ENCODE data around the gene DSTN. TPM values are rescaled to one million over a fixed set of nuclear protein-coding genes. Genes with fewer than 3 reads are reported as not detected.

Gene DSTN
- total and polyA plus RNA-seq, 9 of the 15 experiments (the other 6 are each of a cell fraction or from before 2014, with no cell fraction given) = 25.7 to 88.3 (median 61.0) TPM

DNA sequence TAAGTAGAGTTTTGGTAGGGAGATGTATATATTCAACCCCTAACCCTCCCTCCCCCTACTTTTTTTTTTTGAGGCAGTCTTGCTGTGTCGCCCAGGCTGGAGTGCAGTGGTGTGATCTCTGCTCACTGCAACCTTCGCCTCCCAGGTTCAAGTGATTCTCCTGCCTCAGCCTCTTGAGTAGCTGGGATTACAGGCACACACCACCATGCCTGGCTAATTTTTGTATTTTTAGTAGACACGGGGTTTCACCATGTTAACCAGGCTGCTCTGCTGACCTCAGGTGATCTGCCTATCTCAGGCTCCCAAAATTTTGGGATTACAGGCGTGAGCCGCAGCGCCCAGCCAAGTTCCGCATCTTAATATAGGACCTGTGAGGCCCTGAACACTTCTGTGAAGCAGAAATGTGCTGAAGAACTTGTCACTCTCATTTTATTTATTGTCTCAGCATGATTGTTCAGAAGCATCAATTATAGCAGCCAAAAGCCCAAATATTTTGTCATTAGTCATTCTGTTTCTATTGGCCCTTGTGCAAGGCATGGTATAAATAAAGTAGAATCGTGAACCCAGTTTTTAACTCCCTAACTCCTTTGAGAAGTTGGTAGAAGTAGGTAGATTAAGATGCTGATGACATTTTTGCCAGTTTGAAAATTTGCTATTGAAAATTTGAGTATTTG is 19.4 kb downstream of the DSTN start:
- ChIA-PET CTCF (ENCODE audit: low intra/inter-chr PET ratio) (no interaction called here), POLR2A (interaction anchor here (1.2 to 1.4 kb wide), 2 partner anchors 10 kb away, joined by 3 to 5 read pairs; no protein-coding TSS in a partner anchor)
- Histone ChIP-seq H3K9me3 (replicated peaks; ENCODE audit: control insufficient read depth, insufficient read depth, low read depth, low read length) (no peaks in the 10 kb centered on the region), H2AFZ (ENCODE audit: low read depth, low read length) (no peak overlapping the region), H3K9me1 (ENCODE audit: control insufficient read depth, insufficient read depth, low read length) (no peaks in the 10 kb centered on the region), H3K4me1 (replicated peaks in 1 of 2; ENCODE audit: control insufficient read depth in 2 of 2, insufficient read depth in 2 of 2, low read length in 2 of 2) (peaks cover 0 to 4% of the 10 kb centered on the region in 2 experiments; a peak in 4 of 5 replicates), H3K36me3 (ENCODE audit: control insufficient read depth, insufficient read depth, low read length) (no peaks in the 10 kb centered on the region), H3K4me3 (no peak overlapping the region), H3K27ac (ENCODE audit: extremely low read depth, low read depth, low read length) (no peak overlapping the region), H3K79me2 (ENCODE audit: control insufficient read depth, insufficient read depth, low read length) (peaks cover 16% of the 10 kb centered on the region; the same call in 2 of the 3 replicates), H3K9ac (ENCODE audit: insufficient read depth in 1 of 2, low read depth in 2 of 2, low read length in 2 of 2) (no peak overlapping the region), H4K20me1 (replicated peaks; ENCODE audit: control insufficient read depth, insufficient read depth, low read length) (0 out of 2 replicates have a peak, but pooled peaks cover 3% of the 10 kb centered on the region), H3K27me3 (ENCODE audit: control insufficient read depth in 2 of 2, insufficient read depth in 2 of 2, low read length in 2 of 2) (no peaks in the 10 kb centered on the region), H3K4me2 (ENCODE audit: insufficient read depth, low read length) (no peak overlapping the region)
- DNase-seq (ENCODE audit: extremely low read depth in 1 of 4, low spot score in 3 of 4) (no peak), FAIRE-seq (no peak), ATAC-seq (no peak)
- in situ Hi-C loops (cut with MboI) (no loop called here), intact Hi-C loops (cut with micrococcal nuclease) (no loop called here)
- no TSS peak for BruUV-seq (replicated peaks)
- WGBS (ENCODE audit: insufficient coverage, low coverage, missing lambda C conversion rate) = 56% methylated on average over 7 of the region's 8 CpGs
- TF ChIP-seq ZNF197 (CRISPR knock-in tag; IDR thresholded peaks at IDR 0.05; ENCODE audit: low read depth) (no peak), ARID1B (IDR thresholded peaks at IDR 0.05) (no peak), PYGO2 (tag; IDR thresholded peaks at IDR 0.05) (no peak), SRSF1 (IDR thresholded peaks at IDR 0.05; ENCODE audit: low read depth, low read length) (no peak), GTF2B (IDR thresholded peaks at IDR 0.05; ENCODE audit: extremely low read depth, insufficient read length) (no peak), TFE3 (CRISPR knock-in tag; IDR thresholded peaks at IDR 0.05) (no peak), ZNF134 (CRISPR knock-in tag; conservative IDR thresholded peaks at IDR 0.05) (no peak), KLF10 (CRISPR knock-in tag; IDR thresholded peaks at IDR 0.05) (no peak), CBFB (CRISPR knock-in tag; IDR thresholded peaks at IDR 0.05) (no peak), EP400 (IDR thresholded peaks at IDR 0.05) (no peak), CCAR2 (IDR thresholded peaks at IDR 0.05; ENCODE audit: low read depth, low read length) (no peak), ATF7 (IDR thresholded peaks at IDR 0.05) (no peak), MAFK (IDR thresholded peaks at IDR 0.05; ENCODE audit: low read length) (no peak)
- TF ChIP-seq, protein P1, sequence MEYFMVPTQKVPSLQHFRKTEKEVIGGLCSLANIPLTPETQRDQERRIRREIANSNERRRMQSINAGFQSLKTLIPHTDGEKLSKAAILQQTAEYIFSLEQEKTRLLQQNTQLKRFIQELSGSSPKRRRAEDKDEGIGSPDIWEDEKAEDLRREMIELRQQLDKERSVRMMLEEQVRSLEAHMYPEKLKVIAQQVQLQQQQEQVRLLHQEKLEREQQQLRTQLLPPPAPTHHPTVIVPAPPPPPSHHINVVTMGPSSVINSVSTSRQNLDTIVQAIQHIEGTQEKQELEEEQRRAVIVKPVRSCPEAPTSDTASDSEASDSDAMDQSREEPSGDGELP (CRISPR knock-in tag; IDR thresholded peaks at IDR 0.05; ENCODE audit: borderline replicate concordance) = no peak
- TF ChIP-seq, protein P2, sequence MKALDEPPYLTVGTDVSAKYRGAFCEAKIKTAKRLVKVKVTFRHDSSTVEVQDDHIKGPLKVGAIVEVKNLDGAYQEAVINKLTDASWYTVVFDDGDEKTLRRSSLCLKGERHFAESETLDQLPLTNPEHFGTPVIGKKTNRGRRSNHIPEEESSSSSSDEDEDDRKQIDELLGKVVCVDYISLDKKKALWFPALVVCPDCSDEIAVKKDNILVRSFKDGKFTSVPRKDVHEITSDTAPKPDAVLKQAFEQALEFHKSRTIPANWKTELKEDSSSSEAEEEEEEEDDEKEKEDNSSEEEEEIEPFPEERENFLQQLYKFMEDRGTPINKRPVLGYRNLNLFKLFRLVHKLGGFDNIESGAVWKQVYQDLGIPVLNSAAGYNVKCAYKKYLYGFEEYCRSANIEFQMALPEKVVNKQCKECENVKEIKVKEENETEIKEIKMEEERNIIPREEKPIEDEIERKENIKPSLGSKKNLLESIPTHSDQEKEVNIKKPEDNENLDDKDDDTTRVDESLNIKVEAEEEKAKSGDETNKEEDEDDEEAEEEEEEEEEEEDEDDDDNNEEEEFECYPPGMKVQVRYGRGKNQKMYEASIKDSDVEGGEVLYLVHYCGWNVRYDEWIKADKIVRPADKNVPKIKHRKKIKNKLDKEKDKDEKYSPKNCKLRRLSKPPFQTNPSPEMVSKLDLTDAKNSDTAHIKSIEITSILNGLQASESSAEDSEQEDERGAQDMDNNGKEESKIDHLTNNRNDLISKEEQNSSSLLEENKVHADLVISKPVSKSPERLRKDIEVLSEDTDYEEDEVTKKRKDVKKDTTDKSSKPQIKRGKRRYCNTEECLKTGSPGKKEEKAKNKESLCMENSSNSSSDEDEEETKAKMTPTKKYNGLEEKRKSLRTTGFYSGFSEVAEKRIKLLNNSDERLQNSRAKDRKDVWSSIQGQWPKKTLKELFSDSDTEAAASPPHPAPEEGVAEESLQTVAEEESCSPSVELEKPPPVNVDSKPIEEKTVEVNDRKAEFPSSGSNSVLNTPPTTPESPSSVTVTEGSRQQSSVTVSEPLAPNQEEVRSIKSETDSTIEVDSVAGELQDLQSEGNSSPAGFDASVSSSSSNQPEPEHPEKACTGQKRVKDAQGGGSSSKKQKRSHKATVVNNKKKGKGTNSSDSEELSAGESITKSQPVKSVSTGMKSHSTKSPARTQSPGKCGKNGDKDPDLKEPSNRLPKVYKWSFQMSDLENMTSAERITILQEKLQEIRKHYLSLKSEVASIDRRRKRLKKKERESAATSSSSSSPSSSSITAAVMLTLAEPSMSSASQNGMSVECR (CRISPR knock-in tag; IDR thresholded peaks at IDR 0.05) = no peak
